Inflammatory macrophage (primary cell): ENCODE results near the gene GATAD2A.

Experiments
- DNase-seq, 2 donors: peaks; one replicate each; pipeline ENCODE4 v3.0.0-alpha.2; 2020 to 2022

GATAD2A gene

GRCh38 chr19:19422156-19422555, 16.7 kb downstream of the GATAD2A start:
- no peak for DNase-seq

GRCh38 chr19:19423322-19423721, 17.8 kb downstream of the GATAD2A start:
- no peak for DNase-seq

GRCh38 chr19:19425170-19425875, 19.8 kb downstream of the GATAD2A start:
- no peak for DNase-seq

- DNase-seq, result no peak
Observed at GRCh38 chr19:19426216-19426615, 20.7 kb downstream of the GATAD2A start.

GRCh38 chr19:19426799-19427198, 21.3 kb downstream of the GATAD2A start:
- DNase-seq, result no peak

GRCh38 chr19:19427302-19427701, 21.8 kb downstream of the GATAD2A start:
- DNase-seq, result no peak

GRCh38 chr19:19427944-19428343, 22.5 kb downstream of the GATAD2A start:
- peak in 1 of 2 donors; percentile 55 for DNase-seq

GRCh38 chr19:19428746-19429145, 23.3 kb downstream of the GATAD2A start:
- DNase-seq, result no peak

GRCh38 chr19:19429361-19429760, 23.9 kb downstream of the GATAD2A start:
- no peak for DNase-seq

- no peak for DNase-seq
Observed at GRCh38 chr19:19432732-19433131, 27.3 kb downstream of the GATAD2A start.

GRCh38 chr19:19433666-19434213, 28.3 kb downstream of the GATAD2A start:
- no peak for DNase-seq

GRCh38 chr19:19434483-19435045, 29.1 kb downstream of the GATAD2A start:
- DNase-seq, result no peak

- no peak for DNase-seq
Observed at GRCh38 chr19:19436137-19436691, 30.7 kb downstream of the GATAD2A start.

- peak; percentile 47 to 60 for DNase-seq
Observed at GRCh38 chr19:19438366-19439175, 33.1 kb downstream of the GATAD2A start.

GRCh38 chr19:19439176-19439482, 33.7 kb downstream of the GATAD2A start:
- DNase-seq, result no peak

- no peak for DNase-seq
Observed at GRCh38 chr19:19443283-19443682, 37.8 kb downstream of the GATAD2A start.

GRCh38 chr19:19443902-19444680, 38.6 kb downstream of the GATAD2A start:
- no peak for DNase-seq

GRCh38 chr19:19444681-19445155, 39.2 kb downstream of the GATAD2A start:
- DNase-seq, result peak; percentile 43 to 62

GRCh38 chr19:19445288-19445687, 39.8 kb downstream of the GATAD2A start:
- no peak for DNase-seq

GRCh38 chr19:19445911-19446361, 40.5 kb downstream of the GATAD2A start:
- peak; percentile 46 to 75 for DNase-seq

- DNase-seq, result no peak
Observed at GRCh38 chr19:19446655-19447437, 41.4 kb downstream of the GATAD2A start.
